Measurements from ENCODE around the gene CCN6. TPM values are rescaled to one million over a fixed set of nuclear protein-coding genes. Genes with fewer than 3 reads are reported as not detected.
"Not testable (repeated sequence)": the region's sequence is repeated elsewhere in the genome, so short reads cannot be mapped to it uniquely, and the experiment has no call there.

CCN6 gene
- total RNA-seq, 6 experiments from 2014 or later: not detected

DNA sequence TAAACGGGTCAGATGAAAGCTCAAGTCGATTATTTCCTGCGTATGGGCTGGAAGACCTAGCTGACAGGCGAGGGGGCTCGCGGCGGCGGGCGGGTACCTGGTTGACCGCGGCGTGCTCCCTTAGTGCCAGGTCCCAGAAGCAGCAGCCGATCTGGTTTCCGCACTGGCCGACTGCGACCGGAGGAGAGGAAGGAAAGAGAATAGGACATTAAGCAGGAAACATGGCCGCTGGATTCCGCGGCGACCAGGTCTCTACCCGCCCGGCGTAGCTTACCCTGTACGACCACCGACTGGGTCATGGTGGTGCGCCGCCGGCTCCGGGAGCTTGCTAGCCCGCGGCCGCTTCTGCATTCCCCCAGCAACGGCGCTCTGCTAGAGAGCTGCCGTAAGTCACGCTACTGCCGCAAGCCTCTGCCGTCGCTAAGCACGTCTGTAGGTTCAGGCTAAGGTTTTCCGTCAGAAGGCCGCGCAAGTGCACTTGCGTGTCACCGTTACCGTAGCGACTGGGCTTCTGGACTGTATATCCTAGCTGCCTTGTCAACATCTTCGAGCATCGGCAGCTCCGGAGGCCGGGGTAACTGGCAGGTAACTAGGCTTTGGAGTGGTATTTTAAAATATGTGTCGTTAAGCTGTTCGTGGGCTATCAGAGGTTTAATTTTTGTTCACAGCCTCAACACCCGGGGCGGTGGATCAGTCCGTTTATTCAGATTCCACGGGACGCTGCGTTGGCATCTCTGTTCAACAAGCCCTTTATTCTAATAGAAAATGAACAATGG is 33.4 kb downstream of the CCN6 start, which contains the start of the genes FAM229B and TUBE1:
Gene FAM229B, plus strand, starts transcription at position 456 of the 776 bp plus-strand sequence. CDS start 11,693 bp downstream, outside the sequence.
Gene TUBE1, minus strand, starts transcription at position 347 of the 776 bp plus-strand sequence. Its CDS starts 48 bp downstream, at position 299.
- WGBS (ENCODE audit: insufficient coverage, low coverage, low lambda C conversion rate, missing lambda C conversion rate): 0% methylated on average over 28 of the region's 60 CpGs
- no peaks in the 10 kb centered on the region for H3K9me3 ChIP-seq
- peak; percentile 96 to 99 (median 98) for ATAC-seq
- DNase-seq: peak; percentile 92 to 95 (median 95)
- no peaks in the 10 kb centered on the region for H3K27me3 ChIP-seq
- H3K4me1 ChIP-seq: peaks cover 0 to 18% (median 9%) of the 10 kb centered on the region in 4 donors
- peaks cover 0 to 5% (median 0%) of the 10 kb centered on the region in 4 donors for H3K36me3 ChIP-seq
- peak within 1 kb of the TSS; percentile 69 to 93 (median 82) for H3K4me3 ChIP-seq
- peak; percentile 80 for TF ChIP-seq POLR2A (IDR thresholded peaks at IDR 0.05)
- TF ChIP-seq, protein P1, sequence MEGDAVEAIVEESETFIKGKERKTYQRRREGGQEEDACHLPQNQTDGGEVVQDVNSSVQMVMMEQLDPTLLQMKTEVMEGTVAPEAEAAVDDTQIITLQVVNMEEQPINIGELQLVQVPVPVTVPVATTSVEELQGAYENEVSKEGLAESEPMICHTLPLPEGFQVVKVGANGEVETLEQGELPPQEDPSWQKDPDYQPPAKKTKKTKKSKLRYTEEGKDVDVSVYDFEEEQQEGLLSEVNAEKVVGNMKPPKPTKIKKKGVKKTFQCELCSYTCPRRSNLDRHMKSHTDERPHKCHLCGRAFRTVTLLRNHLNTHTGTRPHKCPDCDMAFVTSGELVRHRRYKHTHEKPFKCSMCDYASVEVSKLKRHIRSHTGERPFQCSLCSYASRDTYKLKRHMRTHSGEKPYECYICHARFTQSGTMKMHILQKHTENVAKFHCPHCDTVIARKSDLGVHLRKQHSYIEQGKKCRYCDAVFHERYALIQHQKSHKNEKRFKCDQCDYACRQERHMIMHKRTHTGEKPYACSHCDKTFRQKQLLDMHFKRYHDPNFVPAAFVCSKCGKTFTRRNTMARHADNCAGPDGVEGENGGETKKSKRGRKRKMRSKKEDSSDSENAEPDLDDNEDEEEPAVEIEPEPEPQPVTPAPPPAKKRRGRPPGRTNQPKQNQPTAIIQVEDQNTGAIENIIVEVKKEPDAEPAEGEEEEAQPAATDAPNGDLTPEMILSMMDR (IDR thresholded peaks at IDR 0.05): no peak
- intact Hi-C loops (cut with DNase I): loop anchor here in 1 of 2 donors (5.0 kb wide), 1 partner anchor 75 kb away; no protein-coding TSS in a partner anchor
- H3K27ac ChIP-seq: peak within 1 kb of the TSS; percentile 61 to 87 (median 71)

DNA sequence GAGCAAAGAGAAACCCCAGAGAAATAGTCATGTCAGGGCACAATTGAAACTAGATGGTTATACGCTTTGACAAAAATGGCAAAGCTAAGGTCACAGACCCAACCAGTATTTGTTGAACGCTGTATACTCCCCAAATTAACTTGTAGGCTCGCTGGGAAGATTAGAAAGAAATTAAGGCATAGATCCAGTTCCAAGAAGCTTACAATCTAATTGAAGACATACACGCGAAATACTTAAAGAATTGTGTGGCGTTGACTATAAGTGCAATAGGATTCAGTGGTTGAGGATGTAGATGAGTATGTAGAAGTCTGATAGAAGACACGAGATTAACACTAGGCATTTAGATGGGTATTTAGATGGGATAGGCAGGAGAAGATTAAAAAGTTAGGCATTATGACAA is 34.0 kb downstream of the CCN6 start:
- Histone ChIP-seq H3K4me1 (peaks cover 0 to 18% (median 9%) of the 10 kb centered on the region in 4 donors), H3K27ac (peak overlapping the region; percentile 61 to 87 (median 71)), H3K9me3 (no peaks in the 10 kb centered on the region), H3K36me3 (peaks cover 0 to 5% (median 0%) of the 10 kb centered on the region in 4 donors), H3K4me3 (peak overlapping the region; percentile 69 to 93 (median 82)), H3K27me3 (no peaks in the 10 kb centered on the region)
- intact Hi-C loops (cut with DNase I): loop anchor here in 1 of 2 donors (5.0 kb wide), 1 partner anchor 74 kb away; no protein-coding TSS in a partner anchor
- TF ChIP-seq POLR2A (IDR thresholded peaks at IDR 0.05): no peak
- TF ChIP-seq, protein P1 (IDR thresholded peaks at IDR 0.05): no peak
- DNase-seq (no peak), ATAC-seq (no peak)
- 17% methylated on average over 7 of the region's 7 CpGs for WGBS (ENCODE audit: insufficient coverage, low coverage, low lambda C conversion rate, missing lambda C conversion rate)

DNA sequence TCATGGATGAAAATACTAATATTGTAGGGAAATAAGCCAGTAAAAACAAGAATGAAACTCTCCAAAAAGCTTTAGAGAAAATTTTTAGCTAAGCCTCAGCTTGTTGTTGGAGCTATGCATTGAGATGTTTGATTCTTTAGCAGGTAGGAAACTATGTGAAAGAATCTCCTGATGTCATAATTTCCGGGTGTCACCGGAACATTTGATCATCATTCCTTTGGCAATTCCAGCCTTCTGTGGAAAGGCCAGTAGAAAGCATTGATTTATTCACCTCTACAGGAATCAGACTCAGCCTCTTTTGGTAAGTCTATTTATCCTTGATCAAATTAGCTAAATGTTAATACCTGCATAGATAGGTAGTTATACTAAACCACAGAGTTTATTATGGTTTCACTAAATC is 43.0 kb downstream of the CCN6 start:
- DNase-seq (no peak), ATAC-seq (no peak)
- no peak overlapping the region for H3K4me3 ChIP-seq
- intact Hi-C loops (cut with DNase I): no loop called here
- TF ChIP-seq, protein P1 (IDR thresholded peaks at IDR 0.05): no peak
- no peak for TF ChIP-seq POLR2A (IDR thresholded peaks at IDR 0.05)
- no peaks in the 10 kb centered on the region for H3K36me3 ChIP-seq
- H3K27ac ChIP-seq: no peak overlapping the region
- no peaks in the 10 kb centered on the region for H3K4me1 ChIP-seq
- no peaks in the 10 kb centered on the region for H3K27me3 ChIP-seq
- 64% methylated on average over 2 of the region's 2 CpGs for WGBS (ENCODE audit: insufficient coverage, low coverage, low lambda C conversion rate, missing lambda C conversion rate)
- H3K9me3 ChIP-seq: no peaks in the 10 kb centered on the region

DNA sequence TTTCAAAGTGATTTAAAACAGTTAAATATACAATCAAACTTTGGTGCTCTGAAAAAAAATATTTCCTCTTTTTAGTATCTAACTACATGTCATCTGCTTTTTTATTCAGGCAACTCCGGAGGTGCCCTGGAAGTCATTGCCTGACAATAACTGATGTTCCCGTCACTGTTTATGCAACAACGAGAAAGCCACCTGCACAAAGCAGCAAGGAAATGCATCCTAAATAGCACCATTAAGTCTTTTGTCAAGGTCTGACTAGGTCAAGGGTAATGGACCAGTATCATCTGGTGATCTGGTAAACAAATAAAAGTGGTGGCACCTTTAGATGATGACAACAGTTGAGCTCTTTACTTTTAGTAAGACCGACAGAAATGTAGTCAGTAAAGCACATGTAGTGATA is 46.7 kb downstream of the CCN6 start:
- H3K4me1 ChIP-seq: no peaks in the 10 kb centered on the region
- H3K4me3 ChIP-seq: no peak overlapping the region
- ATAC-seq: no peak
- H3K9me3 ChIP-seq: no peaks in the 10 kb centered on the region
- no peaks in the 10 kb centered on the region for H3K27me3 ChIP-seq
- no peak for TF ChIP-seq POLR2A (IDR thresholded peaks at IDR 0.05)
- TF ChIP-seq, protein P1 (IDR thresholded peaks at IDR 0.05): no peak
- H3K36me3 ChIP-seq: no peaks in the 10 kb centered on the region
- WGBS (ENCODE audit: insufficient coverage, low coverage, low lambda C conversion rate, missing lambda C conversion rate): 64% methylated on average over 4 of the region's 4 CpGs
- no peak for DNase-seq
- no peak overlapping the region for H3K27ac ChIP-seq
- intact Hi-C loops (cut with DNase I): no loop called here

- H3K4me3 ChIP-seq; DNase-seq; H3K27me3 ChIP-seq; H3K27ac ChIP-seq; H3K9me3 ChIP-seq; intact Hi-C loops (cut with DNase I); ATAC-seq; H3K4me1 ChIP-seq; H3K36me3 ChIP-seq: not testable (repeated sequence)
- 83% methylated on average over 1 of the region's 2 CpGs for WGBS (ENCODE audit: insufficient coverage, low coverage, low lambda C conversion rate, missing lambda C conversion rate)
These were observed 52.1 kb downstream of the CCN6 start for GRCh38 chr6:112106026-112106425.

Data from right lobe of liver (tissue), 6 donors.